Measurements from ENCODE around the gene PDIA6. TPM values are rescaled to one million over a fixed set of nuclear protein-coding genes. Genes with fewer than 3 reads are reported as not detected.

The PDIA6 gene
- total RNA-seq, 1 donor from 2014 or later, result 109 TPM

DNA sequence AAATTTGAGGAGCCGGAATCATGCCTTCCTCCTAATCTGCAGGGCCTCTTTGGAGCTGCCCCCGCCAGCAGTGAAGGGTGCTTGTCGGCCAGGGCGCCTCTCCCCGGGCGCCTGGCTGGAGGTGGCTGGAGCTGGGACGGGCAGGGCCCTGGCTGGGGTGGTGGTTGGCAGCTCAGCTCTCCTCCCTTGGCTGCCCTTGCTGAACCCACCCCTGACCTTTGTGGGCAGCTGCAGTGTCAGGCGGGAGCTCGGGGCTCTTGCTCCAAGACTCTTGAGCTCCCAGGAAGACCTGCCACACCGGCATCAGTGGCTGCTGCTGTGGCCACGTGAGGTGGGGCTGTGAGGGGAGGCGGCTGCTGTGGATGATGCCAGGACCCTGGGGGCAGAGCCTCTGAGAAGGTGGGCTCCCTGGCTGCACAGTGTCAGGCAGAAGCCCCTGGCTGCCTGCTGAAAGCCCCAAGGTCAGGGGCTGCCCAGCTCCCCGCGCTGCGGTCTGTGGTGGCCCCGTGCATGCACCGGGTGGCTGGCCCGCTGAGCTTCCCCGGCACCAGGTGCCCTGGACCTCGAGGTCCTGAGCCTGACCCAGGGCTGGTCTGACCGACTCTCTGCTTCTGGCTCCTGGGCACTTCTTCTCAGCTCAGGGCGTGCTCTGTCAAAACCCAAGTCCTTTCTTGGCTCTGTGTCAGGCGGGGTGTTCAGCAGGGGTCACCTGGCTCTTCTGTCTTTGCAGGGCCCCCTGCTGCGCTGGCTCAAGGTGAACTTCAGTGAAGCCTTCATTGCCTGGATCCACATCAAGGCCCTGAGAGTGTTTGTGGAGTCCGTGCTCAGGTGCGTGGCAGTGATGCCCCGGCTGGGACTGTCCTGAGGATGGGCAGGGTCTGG, 34.5 kb downstream of the PDIA6 start:
- ATAC-seq (ENCODE audit: low read depth) (no peak), DNase-seq (no peak)
- TF ChIP-seq CTCF (IDR thresholded peaks at IDR 0.05), result no peak
- peaks cover 44% of the 10 kb centered on the region for H3K36me3 Mint-ChIP-seq (ENCODE audit: low read depth)
- ChIA-PET CTCF (no interaction called here), POLR2A (no interaction called here)
- H3K27me3 Mint-ChIP-seq, result no peaks in the 10 kb centered on the region
- no peaks in the 10 kb centered on the region for H3K4me1 Mint-ChIP-seq
- H3K4me3 Mint-ChIP-seq, result no peak overlapping the region
- intact Hi-C loops (cut with micrococcal nuclease), result no loop called here
- no peaks in the 10 kb centered on the region for H3K9me3 Mint-ChIP-seq
- no peak overlapping the region for H3K27ac Mint-ChIP-seq

DNA sequence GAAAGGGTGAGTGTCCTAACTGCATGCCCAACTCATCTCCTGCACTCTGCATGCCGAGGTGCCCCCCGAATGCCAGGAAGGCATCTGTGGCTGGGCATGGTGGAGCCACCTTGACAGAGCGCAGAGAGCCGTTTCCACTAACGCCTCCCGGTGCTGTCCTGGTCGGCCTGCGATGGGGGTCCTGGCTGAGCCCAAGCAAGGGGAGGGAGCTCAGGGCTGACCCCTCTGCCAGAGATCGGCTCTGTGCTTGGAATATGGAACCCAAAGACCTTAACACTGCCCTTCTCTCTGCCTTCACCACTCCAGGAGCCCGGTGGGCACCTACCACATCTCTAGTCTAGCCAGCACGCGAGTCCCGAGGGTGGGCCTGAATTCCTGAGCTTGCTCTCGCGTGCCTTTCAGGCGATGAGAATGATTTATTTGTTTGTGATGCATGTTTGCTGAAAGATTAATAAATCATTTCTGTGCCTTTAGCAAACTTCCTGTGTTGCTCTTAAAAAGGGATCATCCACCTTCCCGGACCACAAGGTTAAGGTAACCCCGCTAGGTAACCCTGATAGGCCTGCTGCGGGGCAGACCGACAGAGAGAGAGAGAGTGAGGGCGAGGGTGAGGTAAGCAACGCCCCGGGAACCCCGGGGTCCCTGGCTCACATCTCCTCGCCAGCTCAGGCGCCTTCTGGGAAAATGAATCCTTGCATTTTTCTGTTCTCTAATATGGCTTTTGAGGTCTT, 35.3 kb downstream of the PDIA6 start:
- intact Hi-C loops (cut with micrococcal nuclease), result no loop called here
- Mint-ChIP-seq H3K36me3 (ENCODE audit: low read depth) (peaks cover 37% of the 10 kb centered on the region), H3K4me3 (no peak overlapping the region), H3K27me3 (no peaks in the 10 kb centered on the region), H3K4me1 (no peaks in the 10 kb centered on the region), H3K9me3 (no peaks in the 10 kb centered on the region), H3K27ac (no peak overlapping the region)
- POLR2A ChIA-PET, result no interaction called here
- CTCF ChIA-PET, result no interaction called here
- DNase-seq, result no peak
- TF ChIP-seq CTCF (IDR thresholded peaks at IDR 0.05), result no peak
- ATAC-seq (ENCODE audit: low read depth), result no peak

DNA sequence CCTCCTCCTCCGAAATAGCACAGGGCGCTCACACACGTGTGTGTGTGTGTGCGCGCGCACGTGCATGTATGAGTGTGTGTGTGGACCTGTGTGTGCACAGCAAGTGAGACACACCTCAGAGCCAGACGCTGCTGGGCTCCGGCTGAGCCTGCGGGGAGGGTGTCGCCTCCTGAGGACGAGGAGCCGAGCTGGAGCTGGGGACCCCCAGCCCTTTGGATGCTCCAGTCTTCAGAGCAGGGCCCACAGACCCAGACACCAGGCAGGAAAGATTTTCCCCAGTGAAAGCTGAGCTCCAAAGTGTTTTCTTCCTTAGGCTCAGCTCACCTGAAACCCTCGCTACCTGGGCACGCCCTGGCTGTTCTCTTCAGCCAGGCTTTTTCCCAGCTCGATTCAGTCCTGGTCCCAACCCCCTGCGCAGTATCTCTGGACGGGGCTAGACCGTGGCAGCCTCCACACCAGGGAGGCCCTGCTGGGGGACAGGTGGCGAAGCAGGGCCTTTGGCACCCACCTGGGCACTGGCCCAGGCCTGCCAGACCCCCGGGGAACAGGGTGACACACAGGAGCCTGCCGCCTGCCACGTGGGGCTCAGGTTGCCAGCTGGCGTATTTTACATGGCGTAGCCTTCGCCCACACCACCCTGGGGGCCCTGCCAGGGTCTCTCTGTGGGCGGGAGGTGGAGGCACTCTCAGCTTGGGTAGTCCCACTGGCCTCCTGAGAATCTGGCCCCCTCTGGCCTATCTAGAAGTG, 36.2 kb downstream of the PDIA6 start:
- TF ChIP-seq CTCF (IDR thresholded peaks at IDR 0.05), result no peak
- Mint-ChIP-seq H3K9me3 (no peaks in the 10 kb centered on the region), H3K27ac (no peak overlapping the region), H3K4me3 (no peak overlapping the region), H3K4me1 (no peaks in the 10 kb centered on the region), H3K27me3 (no peaks in the 10 kb centered on the region), H3K36me3 (ENCODE audit: low read depth) (peaks cover 28% of the 10 kb centered on the region)
- intact Hi-C loops (cut with micrococcal nuclease), result no loop called here
- no peak for DNase-seq
- ChIA-PET CTCF (no interaction called here), POLR2A (no interaction called here)
- ATAC-seq (ENCODE audit: low read depth), result no peak

DNA sequence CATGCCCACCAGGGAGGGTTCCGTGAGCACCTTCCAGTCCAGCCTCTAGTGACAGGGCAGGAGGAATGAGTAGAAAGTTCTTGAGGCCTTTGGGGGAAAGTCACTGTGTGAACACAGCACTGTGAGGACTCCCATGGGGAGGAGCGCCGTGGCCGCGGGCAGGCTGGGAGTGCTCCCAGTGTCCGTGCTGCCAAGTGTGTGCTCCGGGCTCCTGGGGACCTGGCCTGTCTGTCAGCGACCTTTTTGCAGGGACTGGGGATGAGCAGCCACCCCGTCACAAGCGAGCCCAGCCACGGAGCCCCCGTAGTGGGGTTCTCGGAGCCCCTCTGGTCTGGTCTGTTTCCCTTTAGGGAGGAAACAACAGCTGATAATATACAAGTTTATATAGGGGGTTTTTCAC, 36.8 kb downstream of the PDIA6 start:
- Mint-ChIP-seq H3K27me3 (no peaks in the 10 kb centered on the region), H3K4me1 (no peaks in the 10 kb centered on the region), H3K36me3 (ENCODE audit: low read depth) (peaks cover 23% of the 10 kb centered on the region), H3K9me3 (no peaks in the 10 kb centered on the region), H3K27ac (no peak overlapping the region), H3K4me3 (no peak overlapping the region)
- DNase-seq, result no peak
- TF ChIP-seq CTCF (IDR thresholded peaks at IDR 0.05), result no peak
- ATAC-seq (ENCODE audit: low read depth), result no peak
- ChIA-PET POLR2A (no interaction called here), CTCF (no interaction called here)
- intact Hi-C loops (cut with micrococcal nuclease), result no loop called here

Data from activated B cell treated with CpG ODN at 0.5 μM for 24 hours (primary cell).